ENCODE measurements around the gene SLC22A4. TPM values are rescaled to one million over a fixed set of nuclear protein-coding genes. Genes with fewer than 3 reads are reported as not detected.

Gene SLC22A4
- total and polyA plus RNA-seq, 4 donors = 0.25 to 42.2 (median 0.47) TPM

DNA sequence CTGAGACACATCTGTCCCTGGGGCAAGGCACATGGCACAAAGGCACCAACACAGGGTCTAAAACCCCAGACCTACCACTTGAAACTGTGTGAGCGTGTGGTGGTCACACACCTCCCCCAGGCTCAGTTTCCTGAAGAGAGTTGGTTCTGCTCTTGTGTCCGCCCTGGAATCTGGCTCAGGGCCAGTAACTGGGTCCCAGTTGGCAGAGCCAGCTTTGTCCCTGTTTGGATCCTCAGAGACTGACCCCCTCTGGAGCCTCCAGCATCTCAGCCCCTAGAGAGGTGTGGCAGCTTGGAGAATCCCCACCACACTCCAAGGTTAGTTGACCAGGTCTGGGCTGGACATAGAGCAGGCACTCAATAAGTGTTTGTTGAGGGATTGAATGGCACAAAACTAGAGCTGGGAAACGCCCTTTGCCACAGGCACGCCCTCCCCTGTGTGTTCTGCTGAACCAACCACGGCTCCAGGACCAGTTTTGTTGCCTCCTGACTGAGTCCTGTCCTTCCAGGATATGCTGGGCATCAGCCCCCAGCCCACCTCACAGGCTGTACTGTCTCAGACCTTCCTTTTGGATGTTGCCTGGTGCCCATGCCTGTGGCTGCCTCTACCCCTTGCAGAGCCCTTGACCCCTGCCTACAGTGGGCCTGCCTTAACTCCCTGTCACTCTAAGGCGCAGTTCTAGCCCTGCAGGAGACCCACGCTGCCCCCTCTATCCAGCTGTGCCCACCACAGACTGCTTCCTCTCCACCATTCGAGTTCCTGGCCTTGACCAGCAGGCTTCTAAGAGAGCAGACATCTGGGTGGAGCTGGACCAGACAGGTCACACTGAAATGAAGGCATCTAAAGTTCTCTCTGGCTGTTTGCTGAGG, 40.5 kb upstream of the SLC22A4 start:
- WGBS = 88% methylated on average over 8 of the region's 8 CpGs
- H3K4me1 ChIP-seq (ENCODE audit: control insufficient read depth in 4 of 4, insufficient read depth in 4 of 4, low read length in 3 of 4) = peaks cover 0 to 4% (median 1%) of the 10 kb centered on the region in 4 donors
- no peak for TF ChIP-seq FOXA1 (IDR thresholded peaks at IDR 0.05)
- TF ChIP-seq JUND (IDR thresholded peaks at IDR 0.05) = no peak
- no peak for TF ChIP-seq RAD21 (IDR thresholded peaks at IDR 0.05)
- no peak for TF ChIP-seq NR2F2 (IDR thresholded peaks at IDR 0.05)
- TF ChIP-seq YY1 (IDR thresholded peaks at IDR 0.05) = no peak

DNA sequence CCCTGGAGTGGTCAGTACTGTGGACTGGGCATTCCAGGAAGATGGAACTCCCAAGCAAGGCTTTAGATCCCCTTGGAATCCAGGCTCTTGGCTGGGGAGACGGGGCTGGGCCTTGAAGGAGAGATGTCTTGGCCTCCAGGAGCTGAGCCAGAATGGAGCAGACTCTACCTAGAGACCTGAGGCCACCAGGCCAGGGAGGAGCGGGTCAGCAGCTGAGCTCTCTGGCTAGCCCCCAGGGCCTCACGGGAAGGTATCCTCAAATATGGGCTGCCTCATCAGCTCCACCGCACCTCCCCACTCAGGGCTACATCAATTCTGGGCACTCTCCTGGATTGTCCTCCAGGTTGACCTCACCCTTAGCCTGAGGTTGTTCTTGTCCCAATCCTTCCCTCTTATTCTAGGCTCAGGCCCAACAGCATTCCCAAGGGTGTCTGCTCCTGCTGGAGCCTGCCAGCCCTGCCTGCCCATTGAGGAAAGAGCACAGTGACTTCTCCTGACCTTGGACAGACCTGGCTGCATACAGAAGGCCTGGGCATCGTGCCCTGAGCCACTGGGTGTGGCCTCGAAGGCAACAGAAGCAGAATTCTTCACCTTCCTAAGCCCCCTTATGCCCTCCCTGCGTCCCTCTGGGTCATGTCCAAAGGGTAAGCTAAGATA, 39.7 kb upstream of the SLC22A4 start:
- no peak overlapping the region for H3K27ac ChIP-seq (ENCODE audit: low read depth in 1 of 2, low read length in 2 of 2)
- no peak for DNase-seq (ENCODE audit: low spot score)
- 77% methylated on average over 7 of the region's 7 CpGs for WGBS

More for the DNA sequence above, 40.5 kb upstream of the SLC22A4 start:
- Histone ChIP-seq H3K27ac (ENCODE audit: low read depth in 1 of 2, low read length in 2 of 2) (no peak overlapping the region), H3K9me3 (ENCODE audit: control insufficient read depth in 4 of 4, low read length in 3 of 4) (no peaks in the 10 kb centered on the region), H3K27me3 (ENCODE audit: control insufficient read depth in 4 of 4, insufficient read depth in 4 of 4, low read length in 3 of 4) (no peaks in the 10 kb centered on the region), H3K4me3 (ENCODE audit: low read depth in 1 of 3, low read length in 3 of 3) (no peak overlapping the region), H3K36me3 (ENCODE audit: control insufficient read depth in 4 of 4, insufficient read depth in 3 of 4, low read depth in 1 of 4, low read length in 3 of 4) (no peaks in the 10 kb centered on the region), H3K9ac (ENCODE audit: low read depth in 1 of 2, low read length in 2 of 2) (no peak overlapping the region)
- DNase-seq (ENCODE audit: low spot score) = no peak

More for the DNA sequence above, 39.7 kb upstream of the SLC22A4 start:
- no peak overlapping the region for H3K9ac ChIP-seq (ENCODE audit: low read depth in 1 of 2, low read length in 2 of 2)
- H3K27me3 ChIP-seq (ENCODE audit: control insufficient read depth in 4 of 4, insufficient read depth in 4 of 4, low read length in 3 of 4) = no peaks in the 10 kb centered on the region
- no peaks in the 10 kb centered on the region for H3K36me3 ChIP-seq (ENCODE audit: control insufficient read depth in 4 of 4, insufficient read depth in 3 of 4, low read depth in 1 of 4, low read length in 3 of 4)
- TF ChIP-seq ZBTB33 (IDR thresholded peaks at IDR 0.05) = no peak
- TF ChIP-seq TAF1 (conservative IDR thresholded peaks at IDR 0.05) = no peak
- no peak for TF ChIP-seq FOXA2 (IDR thresholded peaks at IDR 0.05)
- TF ChIP-seq, protein P1, sequence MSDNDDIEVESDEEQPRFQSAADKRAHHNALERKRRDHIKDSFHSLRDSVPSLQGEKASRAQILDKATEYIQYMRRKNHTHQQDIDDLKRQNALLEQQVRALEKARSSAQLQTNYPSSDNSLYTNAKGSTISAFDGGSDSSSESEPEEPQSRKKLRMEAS (IDR thresholded peaks at IDR 0.05) = no peak
- no peak for TF ChIP-seq EGR1 (IDR thresholded peaks at IDR 0.05; ENCODE audit: low read depth in 2 of 2)
- no peak for TF ChIP-seq GABPA (IDR thresholded peaks at IDR 0.05 in 1 of 2, conservative IDR thresholded peaks at IDR 0.05 in 1 of 2)
- no peak for TF ChIP-seq YY1 (IDR thresholded peaks at IDR 0.05)
- TF ChIP-seq, protein P2, sequence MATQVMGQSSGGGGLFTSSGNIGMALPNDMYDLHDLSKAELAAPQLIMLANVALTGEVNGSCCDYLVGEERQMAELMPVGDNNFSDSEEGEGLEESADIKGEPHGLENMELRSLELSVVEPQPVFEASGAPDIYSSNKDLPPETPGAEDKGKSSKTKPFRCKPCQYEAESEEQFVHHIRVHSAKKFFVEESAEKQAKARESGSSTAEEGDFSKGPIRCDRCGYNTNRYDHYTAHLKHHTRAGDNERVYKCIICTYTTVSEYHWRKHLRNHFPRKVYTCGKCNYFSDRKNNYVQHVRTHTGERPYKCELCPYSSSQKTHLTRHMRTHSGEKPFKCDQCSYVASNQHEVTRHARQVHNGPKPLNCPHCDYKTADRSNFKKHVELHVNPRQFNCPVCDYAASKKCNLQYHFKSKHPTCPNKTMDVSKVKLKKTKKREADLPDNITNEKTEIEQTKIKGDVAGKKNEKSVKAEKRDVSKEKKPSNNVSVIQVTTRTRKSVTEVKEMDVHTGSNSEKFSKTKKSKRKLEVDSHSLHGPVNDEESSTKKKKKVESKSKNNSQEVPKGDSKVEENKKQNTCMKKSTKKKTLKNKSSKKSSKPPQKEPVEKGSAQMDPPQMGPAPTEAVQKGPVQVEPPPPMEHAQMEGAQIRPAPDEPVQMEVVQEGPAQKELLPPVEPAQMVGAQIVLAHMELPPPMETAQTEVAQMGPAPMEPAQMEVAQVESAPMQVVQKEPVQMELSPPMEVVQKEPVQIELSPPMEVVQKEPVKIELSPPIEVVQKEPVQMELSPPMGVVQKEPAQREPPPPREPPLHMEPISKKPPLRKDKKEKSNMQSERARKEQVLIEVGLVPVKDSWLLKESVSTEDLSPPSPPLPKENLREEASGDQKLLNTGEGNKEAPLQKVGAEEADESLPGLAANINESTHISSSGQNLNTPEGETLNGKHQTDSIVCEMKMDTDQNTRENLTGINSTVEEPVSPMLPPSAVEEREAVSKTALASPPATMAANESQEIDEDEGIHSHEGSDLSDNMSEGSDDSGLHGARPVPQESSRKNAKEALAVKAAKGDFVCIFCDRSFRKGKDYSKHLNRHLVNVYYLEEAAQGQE (IDR thresholded peaks at IDR 0.05) = no peak
- no peak for TF ChIP-seq ATF3 (IDR thresholded peaks at IDR 0.05)
- H3K9me3 ChIP-seq (ENCODE audit: control insufficient read depth in 4 of 4, low read length in 3 of 4) = no peaks in the 10 kb centered on the region
- no peak overlapping the region for H3K4me3 ChIP-seq (ENCODE audit: low read depth in 1 of 3, low read length in 3 of 3)
- peaks cover 0 to 4% (median 1%) of the 10 kb centered on the region in 4 donors for H3K4me1 ChIP-seq (ENCODE audit: control insufficient read depth in 4 of 4, insufficient read depth in 4 of 4, low read length in 3 of 4)
